HEK293 (cell line): ENCODE results near the gene AQP6.

ENCODE experiments used
- EGR2 ChIP-seq: fragments of 450-650 bp; formaldehyde crosslinking; IDR thresholded peaks from 2 replicates; pipeline ENCODE4 v1.5.1; 2016; ENCODE audit warnings: low read depth, missing biosample characterization, missing genetic modification characterization
- GLI4 ChIP-seq: fragments of 450-650 bp; formaldehyde crosslinking; IDR thresholded peaks from 2 replicates; pipeline ENCODE4 v1.5.1; 2016; ENCODE audit warnings: missing biosample characterization, missing genetic modification characterization
- KLF16 ChIP-seq: fragments of 450-650 bp; formaldehyde crosslinking; IDR thresholded peaks from 2 replicates; pipeline ENCODE4 v1.5.1; 2017; ENCODE audit warnings: missing biosample characterization, missing genetic modification characterization
- TCF7L2 ChIP-seq: IDR thresholded peaks from 2 replicates; pipeline ENCODE4 v1.6.1; 2011; ENCODE audit warnings: low read depth, mild to moderate bottlenecking, inconsistent platforms, low read length, moderate library complexity, borderline replicate concordance
- TRIM28 ChIP-seq: IDR thresholded peaks from 2 replicates; pipeline ENCODE4 v1.6.1; 2011; ENCODE audit warnings: low read length, control low read depth, borderline replicate concordance
- WT1 ChIP-seq: fragments of 450-650 bp; formaldehyde crosslinking; IDR thresholded peaks from 2 replicates; pipeline ENCODE4 v1.5.1; 2016; ENCODE audit warnings: missing biosample characterization, missing genetic modification characterization
- ZBTB48 ChIP-seq: fragments of 450-650 bp; formaldehyde crosslinking; IDR thresholded peaks from 2 replicates; pipeline ENCODE4 v1.5.1; 2016; ENCODE audit warnings: missing biosample characterization, missing genetic modification characterization
- ZBTB8A ChIP-seq: fragments of 450-650 bp; formaldehyde crosslinking; IDR thresholded peaks from 2 replicates; pipeline ENCODE4 v1.5.1; 2016; ENCODE audit warnings: missing biosample characterization, missing genetic modification characterization
- ZEB2 ChIP-seq: fragments of 450-650 bp; formaldehyde crosslinking; IDR thresholded peaks from 2 replicates; pipeline ENCODE4 v1.5.1; 2016; ENCODE audit warnings: missing biosample characterization, missing genetic modification characterization
- ZIC2 ChIP-seq: fragments of 450-650 bp; formaldehyde crosslinking; IDR thresholded peaks from 2 replicates; pipeline ENCODE4 v1.5.1; 2016; ENCODE audit warnings: missing biosample characterization, missing genetic modification characterization
- ZNF202 ChIP-seq: fragments of 450-650 bp; formaldehyde crosslinking; IDR thresholded peaks from 2 replicates; pipeline ENCODE4 v1.5.1; 2016; ENCODE audit warnings: missing biosample characterization, missing genetic modification characterization, borderline replicate concordance
- ZNF394 ChIP-seq: fragments of 450-650 bp; formaldehyde crosslinking; IDR thresholded peaks from 2 replicates; pipeline ENCODE4 v1.5.1; 2016; ENCODE audit warnings: missing biosample characterization, missing genetic modification characterization, mild to moderate bottlenecking, moderate library complexity, borderline replicate concordance
- ZNF423 ChIP-seq: fragments of 450-650 bp; formaldehyde crosslinking; IDR thresholded peaks from 2 replicates; pipeline ENCODE4 v1.5.1; 2016; ENCODE audit warnings: missing biosample characterization, missing genetic modification characterization
- ZNF664 ChIP-seq: fragments of 450-650 bp; formaldehyde crosslinking; IDR thresholded peaks from 2 replicates; pipeline ENCODE4 v1.5.1; 2016; ENCODE audit warnings: missing biosample characterization, missing genetic modification characterization
- ZNF791 ChIP-seq: fragments of 450-650 bp; formaldehyde crosslinking; IDR thresholded peaks from 2 replicates; pipeline ENCODE4 v1.5.1; 2016; ENCODE audit warnings: missing biosample characterization, missing genetic modification characterization
- ZNF792 ChIP-seq: fragments of 450-650 bp; formaldehyde crosslinking; IDR thresholded peaks from 2 replicates; pipeline ENCODE4 v1.5.1; 2016; ENCODE audit warnings: missing biosample characterization, missing genetic modification characterization
- TF ChIP-seq, protein P1 (sequence below): fragments of 450-650 bp; formaldehyde crosslinking; IDR thresholded peaks from 2 replicates; pipeline ENCODE4 v1.5.0; 2017; ENCODE audit warnings: missing biosample characterization, missing genetic modification characterization, borderline replicate concordance
- TF ChIP-seq, protein P2 (sequence below): fragments of 450-650 bp; formaldehyde crosslinking; IDR thresholded peaks from 2 replicates; pipeline ENCODE4 v1.5.1; 2017; ENCODE audit warnings: missing biosample characterization, missing genetic modification characterization
- TF ChIP-seq, protein P3 (sequence below): fragments of 450-650 bp; formaldehyde crosslinking; IDR thresholded peaks from 2 replicates; pipeline ENCODE4 v1.5.1; 2016; ENCODE audit warnings: missing biosample characterization, missing genetic modification characterization
- TF ChIP-seq, protein P4 (sequence below): fragments of 450-650 bp; formaldehyde crosslinking; IDR thresholded peaks from 2 replicates; pipeline ENCODE4 v1.5.1; 2016; ENCODE audit warnings: missing biosample characterization, missing genetic modification characterization
- TF ChIP-seq, protein P5 (sequence below): fragments of 450-650 bp; formaldehyde crosslinking; IDR thresholded peaks from 2 replicates; pipeline ENCODE4 v1.5.1; 2016; ENCODE audit warnings: missing biosample characterization, missing genetic modification characterization
- TF ChIP-seq, protein P6 (sequence below): fragments of 450-650 bp; formaldehyde crosslinking; IDR thresholded peaks from 2 replicates; pipeline ENCODE4 v1.5.1; 2016; ENCODE audit warnings: missing biosample characterization, missing genetic modification characterization, borderline replicate concordance
- TF ChIP-seq, protein P7 (sequence below): fragments of 450-650 bp; formaldehyde crosslinking; IDR thresholded peaks from 2 replicates; pipeline ENCODE4 v1.5.1; 2016; ENCODE audit warnings: missing biosample characterization, missing genetic modification characterization

The AQP6 gene

DNA sequence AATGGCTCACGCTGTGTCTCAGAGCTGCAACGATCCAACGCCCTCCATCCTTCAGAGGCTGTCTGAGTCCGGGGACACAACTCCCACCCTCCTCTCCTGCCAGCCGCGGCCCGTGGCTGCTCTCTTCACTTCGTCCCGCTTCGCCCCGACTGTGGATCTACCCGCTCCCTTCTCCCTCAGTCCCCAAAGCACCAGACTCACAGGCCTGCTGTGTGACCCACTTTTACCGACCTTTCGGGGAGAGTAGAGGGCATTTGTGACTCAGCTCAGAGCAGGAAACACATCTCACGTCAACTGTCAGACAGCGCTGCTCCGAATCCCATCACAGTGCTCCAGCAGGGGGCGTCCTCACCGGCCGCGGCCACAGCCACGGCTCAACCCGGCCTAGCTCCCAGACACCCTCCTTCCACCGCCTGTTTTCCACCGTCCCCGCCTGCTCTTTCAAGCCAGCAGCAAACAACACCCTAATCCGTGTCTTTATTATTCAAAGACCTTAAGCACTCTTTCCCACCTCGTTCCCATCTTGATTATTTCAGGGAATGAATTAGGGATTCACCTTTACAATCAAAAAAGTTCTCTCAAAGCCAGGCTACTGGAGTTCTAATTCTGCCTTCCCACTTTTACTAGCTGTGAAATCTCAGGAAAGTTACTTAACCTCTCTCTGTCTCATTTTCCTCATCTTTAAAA lies 27.2 kb upstream of the AQP6 start (continued):
- TF ChIP-seq EGR2 (tag by site-specific recombination) (0 out of 2 replicates have a peak, but pooled peaks have one; percentile 14), WT1 (tag by site-specific recombination) (peak; percentile 30; the same call in 1 of the 2 replicates), TCF7L2 (no peak), ZBTB48 (tag by site-specific recombination) (0 out of 2 replicates have a peak, but pooled peaks have one; percentile 23), ZNF792 (tag by site-specific recombination) (no peak), KLF16 (tag by site-specific recombination) (0 out of 2 replicates have a peak, but pooled peaks have one; percentile 54), TRIM28 (peak; percentile 48; the same call in 1 of the 2 replicates), ZEB2 (peak; percentile 79), ZNF202 (no peak), ZIC2 (tag by site-specific recombination) (peak; percentile 26; the same call in 1 of the 2 replicates), GLI4 (tag by site-specific recombination) (0 out of 2 replicates have a peak, but pooled peaks have one; percentile 45), ZBTB8A (tag by site-specific recombination) (peak; percentile 57; the same call in 1 of the 2 replicates), ZNF664 (tag by site-specific recombination) (no peak), ZNF423 (no peak), ZNF394 (peak; percentile 23; the same call in 1 of the 2 replicates), ZNF791 (tag by site-specific recombination) (no peak)
- TF ChIP-seq, protein P1, sequence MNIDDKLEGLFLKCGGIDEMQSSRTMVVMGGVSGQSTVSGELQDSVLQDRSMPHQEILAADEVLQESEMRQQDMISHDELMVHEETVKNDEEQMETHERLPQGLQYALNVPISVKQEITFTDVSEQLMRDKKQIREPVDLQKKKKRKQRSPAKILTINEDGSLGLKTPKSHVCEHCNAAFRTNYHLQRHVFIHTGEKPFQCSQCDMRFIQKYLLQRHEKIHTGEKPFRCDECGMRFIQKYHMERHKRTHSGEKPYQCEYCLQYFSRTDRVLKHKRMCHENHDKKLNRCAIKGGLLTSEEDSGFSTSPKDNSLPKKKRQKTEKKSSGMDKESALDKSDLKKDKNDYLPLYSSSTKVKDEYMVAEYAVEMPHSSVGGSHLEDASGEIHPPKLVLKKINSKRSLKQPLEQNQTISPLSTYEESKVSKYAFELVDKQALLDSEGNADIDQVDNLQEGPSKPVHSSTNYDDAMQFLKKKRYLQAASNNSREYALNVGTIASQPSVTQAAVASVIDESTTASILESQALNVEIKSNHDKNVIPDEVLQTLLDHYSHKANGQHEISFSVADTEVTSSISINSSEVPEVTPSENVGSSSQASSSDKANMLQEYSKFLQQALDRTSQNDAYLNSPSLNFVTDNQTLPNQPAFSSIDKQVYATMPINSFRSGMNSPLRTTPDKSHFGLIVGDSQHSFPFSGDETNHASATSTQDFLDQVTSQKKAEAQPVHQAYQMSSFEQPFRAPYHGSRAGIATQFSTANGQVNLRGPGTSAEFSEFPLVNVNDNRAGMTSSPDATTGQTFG (tag by site-specific recombination) = no peak
- TF ChIP-seq, protein P2, sequence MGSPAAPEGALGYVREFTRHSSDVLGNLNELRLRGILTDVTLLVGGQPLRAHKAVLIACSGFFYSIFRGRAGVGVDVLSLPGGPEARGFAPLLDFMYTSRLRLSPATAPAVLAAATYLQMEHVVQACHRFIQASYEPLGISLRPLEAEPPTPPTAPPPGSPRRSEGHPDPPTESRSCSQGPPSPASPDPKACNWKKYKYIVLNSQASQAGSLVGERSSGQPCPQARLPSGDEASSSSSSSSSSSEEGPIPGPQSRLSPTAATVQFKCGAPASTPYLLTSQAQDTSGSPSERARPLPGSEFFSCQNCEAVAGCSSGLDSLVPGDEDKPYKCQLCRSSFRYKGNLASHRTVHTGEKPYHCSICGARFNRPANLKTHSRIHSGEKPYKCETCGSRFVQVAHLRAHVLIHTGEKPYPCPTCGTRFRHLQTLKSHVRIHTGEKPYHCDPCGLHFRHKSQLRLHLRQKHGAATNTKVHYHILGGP (tag by site-specific recombination) = no peak
- TF ChIP-seq, protein P3, sequence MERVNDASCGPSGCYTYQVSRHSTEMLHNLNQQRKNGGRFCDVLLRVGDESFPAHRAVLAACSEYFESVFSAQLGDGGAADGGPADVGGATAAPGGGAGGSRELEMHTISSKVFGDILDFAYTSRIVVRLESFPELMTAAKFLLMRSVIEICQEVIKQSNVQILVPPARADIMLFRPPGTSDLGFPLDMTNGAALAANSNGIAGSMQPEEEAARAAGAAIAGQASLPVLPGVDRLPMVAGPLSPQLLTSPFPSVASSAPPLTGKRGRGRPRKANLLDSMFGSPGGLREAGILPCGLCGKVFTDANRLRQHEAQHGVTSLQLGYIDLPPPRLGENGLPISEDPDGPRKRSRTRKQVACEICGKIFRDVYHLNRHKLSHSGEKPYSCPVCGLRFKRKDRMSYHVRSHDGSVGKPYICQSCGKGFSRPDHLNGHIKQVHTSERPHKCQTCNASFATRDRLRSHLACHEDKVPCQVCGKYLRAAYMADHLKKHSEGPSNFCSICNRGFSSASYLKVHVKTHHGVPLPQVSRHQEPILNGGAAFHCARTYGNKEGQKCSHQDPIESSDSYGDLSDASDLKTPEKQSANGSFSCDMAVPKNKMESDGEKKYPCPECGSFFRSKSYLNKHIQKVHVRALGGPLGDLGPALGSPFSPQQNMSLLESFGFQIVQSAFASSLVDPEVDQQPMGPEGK (tag by site-specific recombination) = peak; percentile 50; the same call in 1 of the 2 replicates
- TF ChIP-seq, protein P4, sequence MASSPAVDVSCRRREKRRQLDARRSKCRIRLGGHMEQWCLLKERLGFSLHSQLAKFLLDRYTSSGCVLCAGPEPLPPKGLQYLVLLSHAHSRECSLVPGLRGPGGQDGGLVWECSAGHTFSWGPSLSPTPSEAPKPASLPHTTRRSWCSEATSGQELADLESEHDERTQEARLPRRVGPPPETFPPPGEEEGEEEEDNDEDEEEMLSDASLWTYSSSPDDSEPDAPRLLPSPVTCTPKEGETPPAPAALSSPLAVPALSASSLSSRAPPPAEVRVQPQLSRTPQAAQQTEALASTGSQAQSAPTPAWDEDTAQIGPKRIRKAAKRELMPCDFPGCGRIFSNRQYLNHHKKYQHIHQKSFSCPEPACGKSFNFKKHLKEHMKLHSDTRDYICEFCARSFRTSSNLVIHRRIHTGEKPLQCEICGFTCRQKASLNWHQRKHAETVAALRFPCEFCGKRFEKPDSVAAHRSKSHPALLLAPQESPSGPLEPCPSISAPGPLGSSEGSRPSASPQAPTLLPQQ (tag by site-specific recombination) = peak; percentile 64
- TF ChIP-seq, protein P5, sequence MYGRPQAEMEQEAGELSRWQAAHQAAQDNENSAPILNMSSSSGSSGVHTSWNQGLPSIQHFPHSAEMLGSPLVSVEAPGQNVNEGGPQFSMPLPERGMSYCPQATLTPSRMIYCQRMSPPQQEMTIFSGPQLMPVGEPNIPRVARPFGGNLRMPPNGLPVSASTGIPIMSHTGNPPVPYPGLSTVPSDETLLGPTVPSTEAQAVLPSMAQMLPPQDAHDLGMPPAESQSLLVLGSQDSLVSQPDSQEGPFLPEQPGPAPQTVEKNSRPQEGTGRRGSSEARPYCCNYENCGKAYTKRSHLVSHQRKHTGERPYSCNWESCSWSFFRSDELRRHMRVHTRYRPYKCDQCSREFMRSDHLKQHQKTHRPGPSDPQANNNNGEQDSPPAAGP = peak; percentile 66
- TF ChIP-seq, protein P6, sequence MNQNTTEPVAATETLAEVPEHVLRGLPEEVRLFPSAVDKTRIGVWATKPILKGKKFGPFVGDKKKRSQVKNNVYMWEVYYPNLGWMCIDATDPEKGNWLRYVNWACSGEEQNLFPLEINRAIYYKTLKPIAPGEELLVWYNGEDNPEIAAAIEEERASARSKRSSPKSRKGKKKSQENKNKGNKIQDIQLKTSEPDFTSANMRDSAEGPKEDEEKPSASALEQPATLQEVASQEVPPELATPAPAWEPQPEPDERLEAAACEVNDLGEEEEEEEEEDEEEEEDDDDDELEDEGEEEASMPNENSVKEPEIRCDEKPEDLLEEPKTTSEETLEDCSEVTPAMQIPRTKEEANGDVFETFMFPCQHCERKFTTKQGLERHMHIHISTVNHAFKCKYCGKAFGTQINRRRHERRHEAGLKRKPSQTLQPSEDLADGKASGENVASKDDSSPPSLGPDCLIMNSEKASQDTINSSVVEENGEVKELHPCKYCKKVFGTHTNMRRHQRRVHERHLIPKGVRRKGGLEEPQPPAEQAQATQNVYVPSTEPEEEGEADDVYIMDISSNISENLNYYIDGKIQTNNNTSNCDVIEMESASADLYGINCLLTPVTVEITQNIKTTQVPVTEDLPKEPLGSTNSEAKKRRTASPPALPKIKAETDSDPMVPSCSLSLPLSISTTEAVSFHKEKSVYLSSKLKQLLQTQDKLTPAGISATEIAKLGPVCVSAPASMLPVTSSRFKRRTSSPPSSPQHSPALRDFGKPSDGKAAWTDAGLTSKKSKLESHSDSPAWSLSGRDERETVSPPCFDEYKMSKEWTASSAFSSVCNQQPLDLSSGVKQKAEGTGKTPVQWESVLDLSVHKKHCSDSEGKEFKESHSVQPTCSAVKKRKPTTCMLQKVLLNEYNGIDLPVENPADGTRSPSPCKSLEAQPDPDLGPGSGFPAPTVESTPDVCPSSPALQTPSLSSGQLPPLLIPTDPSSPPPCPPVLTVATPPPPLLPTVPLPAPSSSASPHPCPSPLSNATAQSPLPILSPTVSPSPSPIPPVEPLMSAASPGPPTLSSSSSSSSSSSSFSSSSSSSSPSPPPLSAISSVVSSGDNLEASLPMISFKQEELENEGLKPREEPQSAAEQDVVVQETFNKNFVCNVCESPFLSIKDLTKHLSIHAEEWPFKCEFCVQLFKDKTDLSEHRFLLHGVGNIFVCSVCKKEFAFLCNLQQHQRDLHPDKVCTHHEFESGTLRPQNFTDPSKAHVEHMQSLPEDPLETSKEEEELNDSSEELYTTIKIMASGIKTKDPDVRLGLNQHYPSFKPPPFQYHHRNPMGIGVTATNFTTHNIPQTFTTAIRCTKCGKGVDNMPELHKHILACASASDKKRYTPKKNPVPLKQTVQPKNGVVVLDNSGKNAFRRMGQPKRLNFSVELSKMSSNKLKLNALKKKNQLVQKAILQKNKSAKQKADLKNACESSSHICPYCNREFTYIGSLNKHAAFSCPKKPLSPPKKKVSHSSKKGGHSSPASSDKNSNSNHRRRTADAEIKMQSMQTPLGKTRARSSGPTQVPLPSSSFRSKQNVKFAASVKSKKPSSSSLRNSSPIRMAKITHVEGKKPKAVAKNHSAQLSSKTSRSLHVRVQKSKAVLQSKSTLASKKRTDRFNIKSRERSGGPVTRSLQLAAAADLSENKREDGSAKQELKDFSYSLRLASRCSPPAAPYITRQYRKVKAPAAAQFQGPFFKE (tag by site-specific recombination) = no peak
- TF ChIP-seq, protein P7, sequence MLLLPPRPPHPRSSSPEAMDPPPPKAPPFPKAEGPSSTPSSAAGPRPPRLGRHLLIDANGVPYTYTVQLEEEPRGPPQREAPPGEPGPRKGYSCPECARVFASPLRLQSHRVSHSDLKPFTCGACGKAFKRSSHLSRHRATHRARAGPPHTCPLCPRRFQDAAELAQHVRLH (tag by site-specific recombination) = peak; percentile 48; the same call in 1 of the 2 replicates
